HepG2 (cell line): Measurements from ENCODE around the gene ATF1. TPM values are rescaled to one million over a fixed set of nuclear protein-coding genes. Genes with fewer than 3 reads are reported as not detected.

Source experiments
- ATF7 ChIP-seq, 2 experiments: fragments of 450-650 bp in 1 of 2; sonication (generic) in 1 of 2; formaldehyde crosslinking in 1 of 2; IDR thresholded peaks; 2 replicates each; pipeline versions ENCODE4 v1.4.0 to v1.6.1; 2016 to 2020; ENCODE audit warnings: antibody characterized with exemption in 1 of 2, mild to moderate bottlenecking in 1 of 2, missing genetic modification reagents in 1 of 2
- ESRRA ChIP-seq: sonication (generic); formaldehyde crosslinking; IDR thresholded peaks from 2 replicates; pipeline ENCODE4 v1.5.1; 2020; ENCODE audit warnings: mild to moderate bottlenecking, low read depth, missing genetic modification reagents
- ETV6 ChIP-seq: sonication (generic); formaldehyde crosslinking; conservative IDR thresholded peaks from 2 replicates; pipeline ENCODE4 v1.4.0; 2020; ENCODE audit warnings: missing genetic modification reagents
- FOXC1 ChIP-seq: sonication (generic); formaldehyde crosslinking; IDR thresholded peaks from 2 replicates; pipeline ENCODE4 v1.8.0; 2022; ENCODE audit warnings: mild to moderate bottlenecking, missing genetic modification reagents, borderline replicate concordance
- HIVEP1 ChIP-seq: sonication (generic); formaldehyde crosslinking; IDR thresholded peaks from 2 replicates; pipeline ENCODE4 v1.4.0; 2020; ENCODE audit warnings: mild to moderate bottlenecking, missing genetic modification reagents
- KDM3A ChIP-seq: IDR thresholded peaks from 2 replicates; pipeline ENCODE4 v1.6.1; 2018; ENCODE audit warnings: low read depth, missing compliant biosample characterization
- POGZ ChIP-seq: sonication (generic); formaldehyde crosslinking; IDR thresholded peaks from 2 replicates; pipeline ENCODE4 v1.4.0; 2020; ENCODE audit warnings: mild to moderate bottlenecking, missing genetic modification reagents
- RBFOX2 ChIP-seq: fragments of 200-400 bp; formaldehyde crosslinking; IDR thresholded peaks from 2 replicates; pipeline ENCODE4 v1.6.1; 2017; ENCODE audit warnings: low read depth, mild to moderate bottlenecking, low read length
- SAP130 ChIP-seq: IDR thresholded peaks from 2 replicates; pipeline ENCODE4 v1.6.1; 2016; ENCODE audit warnings: low read depth
- SATB2 ChIP-seq: sonication (generic); formaldehyde crosslinking; IDR thresholded peaks from 2 replicates; pipeline ENCODE4 v1.5.0; 2020; ENCODE audit warnings: missing genetic modification reagents
- SMAD3 ChIP-seq: sonication (generic); formaldehyde crosslinking; IDR thresholded peaks from 2 replicates; pipeline ENCODE4 v1.4.0; 2020; ENCODE audit warnings: missing genetic modification reagents
- TBX3 ChIP-seq: fragments of 450-650 bp; IDR thresholded peaks from 2 replicates; pipeline ENCODE4 v1.6.1; 2017; ENCODE audit warnings: antibody characterized with exemption, mild to moderate bottlenecking, inconsistent platforms, borderline replicate concordance
- TOPORS ChIP-seq: sonication (generic); formaldehyde crosslinking; IDR thresholded peaks from 2 replicates; pipeline ENCODE4 v1.8.0; 2023; ENCODE audit warnings: mild to moderate bottlenecking, missing genetic modification reagents
- ZNF451 ChIP-seq: sonication (generic); formaldehyde crosslinking; IDR thresholded peaks from 2 replicates; pipeline ENCODE4 v1.5.0; 2020; ENCODE audit warnings: mild to moderate bottlenecking, missing genetic modification reagents
- ZNF7 ChIP-seq: IDR thresholded peaks from 2 replicates; pipeline ENCODE4 v1.6.1; 2016; ENCODE audit warnings: missing biosample characterization, missing genetic modification reagents
- ZZZ3 ChIP-seq: sonication (generic); formaldehyde crosslinking; IDR thresholded peaks from 2 replicates; pipeline ENCODE4 v1.4.0; 2020; ENCODE audit warnings: missing genetic modification reagents, mild to moderate bottlenecking, borderline replicate concordance
- polyA plus RNA-seq, 8 experiments: library from polyadenylated mRNA; depleted of rRNA in 3 of 8; stranded (reverse) in 7 of 8; unstranded in 1 of 8; fragments of >200 nt; fragmentation: Illumina TruSeq in 4 of 8; extraction: Trizol in 4 of 8; gene quantifications; 2 replicates each; pipeline versions ENCODE4 v1.2.1 to v1.2.3, GENCODE V29; 2011 to 2016; ENCODE audit warnings: low read depth in 4 of 8, missing spikeins in 1 of 8, mixed read lengths in 1 of 8; ENCODE audit not compliant: insufficient read depth in 1 of 8
- total RNA-seq, 5 experiments: library from RNA; depleted of rRNA; stranded (reverse); fragments of >200 nt; fragmentation: Illumina TruSeq; extraction: Trizol; gene quantifications; 2 replicates each; pipeline ENCODE4 v1.2.3, GENCODE V29; 2016; ENCODE audit warnings: low read depth in 1 of 5
- TF ChIP-seq, protein P1 (sequence below): sonication (generic); formaldehyde crosslinking; IDR thresholded peaks from 2 replicates; pipeline ENCODE4 v1.4.0; 2020; ENCODE audit warnings: mild to moderate bottlenecking, missing genetic modification reagents
- TF ChIP-seq, protein P2 (sequence below): sonication (generic); formaldehyde crosslinking; IDR thresholded peaks from 2 replicates; pipeline ENCODE4 v1.8.0; 2022; ENCODE audit warnings: missing genetic modification reagents, mild to moderate bottlenecking, moderate library complexity, borderline replicate concordance
- TF ChIP-seq, protein P3 (sequence below): sonication (generic); formaldehyde crosslinking; IDR thresholded peaks from 2 replicates; pipeline ENCODE4 v1.5.1; 2020; ENCODE audit warnings: mild to moderate bottlenecking, missing genetic modification reagents, moderate library complexity

ATF1 gene
- total and polyA plus RNA-seq, 2 of the 13 experiments (the other 11 are each of a cell fraction or from before 2014, with no cell fraction given): 29.3 to 52.0 TPM

DNA sequence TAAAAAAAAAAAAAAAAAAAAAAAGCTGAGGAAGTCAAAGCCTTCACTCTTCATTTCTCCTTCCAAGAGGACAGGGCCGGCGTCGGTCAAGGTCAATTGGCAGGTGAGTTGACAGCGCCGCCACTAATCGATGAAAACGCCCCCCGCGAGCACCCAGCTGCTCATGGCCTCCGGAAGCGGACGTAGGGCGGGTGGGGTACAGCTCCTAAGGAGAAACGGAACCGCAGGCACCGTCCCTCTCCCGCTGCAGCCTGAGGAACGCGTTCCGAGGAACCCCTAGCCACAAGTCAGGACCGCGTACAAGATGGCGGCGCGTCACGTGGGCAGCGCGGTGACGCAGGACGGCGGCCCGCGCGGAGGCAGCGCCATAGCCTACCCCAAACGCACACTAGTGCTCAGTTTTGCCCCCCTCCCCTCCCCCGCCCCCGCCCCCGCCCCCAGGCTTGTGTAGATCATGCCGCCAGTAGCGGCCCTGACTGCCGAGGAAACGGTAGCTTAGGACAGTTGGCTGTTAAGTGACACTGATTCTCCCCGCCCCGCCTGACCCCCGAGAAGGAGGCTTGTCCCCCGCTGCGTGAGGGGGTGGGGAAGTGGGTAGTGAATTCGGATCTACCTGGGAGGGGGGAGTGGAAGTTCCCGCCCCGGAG is at the start of gene ATF1 (continued):
- TF ChIP-seq, protein P1, sequence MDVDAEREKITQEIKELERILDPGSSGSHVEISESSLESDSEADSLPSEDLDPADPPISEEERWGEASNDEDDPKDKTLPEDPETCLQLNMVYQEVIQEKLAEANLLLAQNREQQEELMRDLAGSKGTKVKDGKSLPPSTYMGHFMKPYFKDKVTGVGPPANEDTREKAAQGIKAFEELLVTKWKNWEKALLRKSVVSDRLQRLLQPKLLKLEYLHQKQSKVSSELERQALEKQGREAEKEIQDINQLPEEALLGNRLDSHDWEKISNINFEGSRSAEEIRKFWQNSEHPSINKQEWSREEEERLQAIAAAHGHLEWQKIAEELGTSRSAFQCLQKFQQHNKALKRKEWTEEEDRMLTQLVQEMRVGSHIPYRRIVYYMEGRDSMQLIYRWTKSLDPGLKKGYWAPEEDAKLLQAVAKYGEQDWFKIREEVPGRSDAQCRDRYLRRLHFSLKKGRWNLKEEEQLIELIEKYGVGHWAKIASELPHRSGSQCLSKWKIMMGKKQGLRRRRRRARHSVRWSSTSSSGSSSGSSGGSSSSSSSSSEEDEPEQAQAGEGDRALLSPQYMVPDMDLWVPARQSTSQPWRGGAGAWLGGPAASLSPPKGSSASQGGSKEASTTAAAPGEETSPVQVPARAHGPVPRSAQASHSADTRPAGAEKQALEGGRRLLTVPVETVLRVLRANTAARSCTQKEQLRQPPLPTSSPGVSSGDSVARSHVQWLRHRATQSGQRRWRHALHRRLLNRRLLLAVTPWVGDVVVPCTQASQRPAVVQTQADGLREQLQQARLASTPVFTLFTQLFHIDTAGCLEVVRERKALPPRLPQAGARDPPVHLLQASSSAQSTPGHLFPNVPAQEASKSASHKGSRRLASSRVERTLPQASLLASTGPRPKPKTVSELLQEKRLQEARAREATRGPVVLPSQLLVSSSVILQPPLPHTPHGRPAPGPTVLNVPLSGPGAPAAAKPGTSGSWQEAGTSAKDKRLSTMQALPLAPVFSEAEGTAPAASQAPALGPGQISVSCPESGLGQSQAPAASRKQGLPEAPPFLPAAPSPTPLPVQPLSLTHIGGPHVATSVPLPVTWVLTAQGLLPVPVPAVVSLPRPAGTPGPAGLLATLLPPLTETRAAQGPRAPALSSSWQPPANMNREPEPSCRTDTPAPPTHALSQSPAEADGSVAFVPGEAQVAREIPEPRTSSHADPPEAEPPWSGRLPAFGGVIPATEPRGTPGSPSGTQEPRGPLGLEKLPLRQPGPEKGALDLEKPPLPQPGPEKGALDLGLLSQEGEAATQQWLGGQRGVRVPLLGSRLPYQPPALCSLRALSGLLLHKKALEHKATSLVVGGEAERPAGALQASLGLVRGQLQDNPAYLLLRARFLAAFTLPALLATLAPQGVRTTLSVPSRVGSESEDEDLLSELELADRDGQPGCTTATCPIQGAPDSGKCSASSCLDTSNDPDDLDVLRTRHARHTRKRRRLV: no peak
- peak; percentile 91 for TF ChIP-seq ESRRA (CRISPR knock-in tag)
- peak; percentile 74 for TF ChIP-seq SAP130 (CRISPR knock-in tag)
- TF ChIP-seq TOPORS (CRISPR knock-in tag): no peak
- 0 out of 2 replicates have a peak, but pooled peaks have one; percentile 12 for TF ChIP-seq ZNF451
- TF ChIP-seq ZZZ3 (CRISPR knock-in tag): 0 out of 2 replicates have a peak, but pooled peaks have one; percentile 67
- TF ChIP-seq POGZ (CRISPR knock-in tag): peak; percentile 76
- TF ChIP-seq KDM3A (CRISPR knock-in tag): no peak
- no peak for TF ChIP-seq ATF7 (IDR thresholded peaks at IDR 0.05)
- peak; percentile 76 for TF ChIP-seq ATF7 (CRISPR knock-in tag; IDR thresholded peaks at IDR 0.05)
- TF ChIP-seq TBX3: no peak
- TF ChIP-seq FOXC1: peak; percentile 87; the same call in 1 of the 2 replicates
- peak; percentile 91 for TF ChIP-seq RBFOX2
- TF ChIP-seq SATB2 (CRISPR knock-in tag): no peak
- TF ChIP-seq SMAD3 (CRISPR knock-in tag): peak; percentile 70; the same call in 1 of the 2 replicates
- TF ChIP-seq HIVEP1 (CRISPR knock-in tag): no peak
- TF ChIP-seq, protein P2, sequence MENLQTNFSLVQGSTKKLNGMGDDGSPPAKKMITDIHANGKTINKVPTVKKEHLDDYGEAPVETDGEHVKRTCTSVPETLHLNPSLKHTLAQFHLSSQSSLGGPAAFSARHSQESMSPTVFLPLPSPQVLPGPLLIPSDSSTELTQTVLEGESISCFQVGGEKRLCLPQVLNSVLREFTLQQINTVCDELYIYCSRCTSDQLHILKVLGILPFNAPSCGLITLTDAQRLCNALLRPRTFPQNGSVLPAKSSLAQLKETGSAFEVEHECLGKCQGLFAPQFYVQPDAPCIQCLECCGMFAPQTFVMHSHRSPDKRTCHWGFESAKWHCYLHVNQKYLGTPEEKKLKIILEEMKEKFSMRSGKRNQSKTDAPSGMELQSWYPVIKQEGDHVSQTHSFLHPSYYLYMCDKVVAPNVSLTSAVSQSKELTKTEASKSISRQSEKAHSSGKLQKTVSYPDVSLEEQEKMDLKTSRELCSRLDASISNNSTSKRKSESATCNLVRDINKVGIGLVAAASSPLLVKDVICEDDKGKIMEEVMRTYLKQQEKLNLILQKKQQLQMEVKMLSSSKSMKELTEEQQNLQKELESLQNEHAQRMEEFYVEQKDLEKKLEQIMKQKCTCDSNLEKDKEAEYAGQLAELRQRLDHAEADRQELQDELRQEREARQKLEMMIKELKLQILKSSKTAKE (CRISPR knock-in tag): no peak
- no peak for TF ChIP-seq ZNF7 (CRISPR knock-in tag)
- TF ChIP-seq, protein P3, sequence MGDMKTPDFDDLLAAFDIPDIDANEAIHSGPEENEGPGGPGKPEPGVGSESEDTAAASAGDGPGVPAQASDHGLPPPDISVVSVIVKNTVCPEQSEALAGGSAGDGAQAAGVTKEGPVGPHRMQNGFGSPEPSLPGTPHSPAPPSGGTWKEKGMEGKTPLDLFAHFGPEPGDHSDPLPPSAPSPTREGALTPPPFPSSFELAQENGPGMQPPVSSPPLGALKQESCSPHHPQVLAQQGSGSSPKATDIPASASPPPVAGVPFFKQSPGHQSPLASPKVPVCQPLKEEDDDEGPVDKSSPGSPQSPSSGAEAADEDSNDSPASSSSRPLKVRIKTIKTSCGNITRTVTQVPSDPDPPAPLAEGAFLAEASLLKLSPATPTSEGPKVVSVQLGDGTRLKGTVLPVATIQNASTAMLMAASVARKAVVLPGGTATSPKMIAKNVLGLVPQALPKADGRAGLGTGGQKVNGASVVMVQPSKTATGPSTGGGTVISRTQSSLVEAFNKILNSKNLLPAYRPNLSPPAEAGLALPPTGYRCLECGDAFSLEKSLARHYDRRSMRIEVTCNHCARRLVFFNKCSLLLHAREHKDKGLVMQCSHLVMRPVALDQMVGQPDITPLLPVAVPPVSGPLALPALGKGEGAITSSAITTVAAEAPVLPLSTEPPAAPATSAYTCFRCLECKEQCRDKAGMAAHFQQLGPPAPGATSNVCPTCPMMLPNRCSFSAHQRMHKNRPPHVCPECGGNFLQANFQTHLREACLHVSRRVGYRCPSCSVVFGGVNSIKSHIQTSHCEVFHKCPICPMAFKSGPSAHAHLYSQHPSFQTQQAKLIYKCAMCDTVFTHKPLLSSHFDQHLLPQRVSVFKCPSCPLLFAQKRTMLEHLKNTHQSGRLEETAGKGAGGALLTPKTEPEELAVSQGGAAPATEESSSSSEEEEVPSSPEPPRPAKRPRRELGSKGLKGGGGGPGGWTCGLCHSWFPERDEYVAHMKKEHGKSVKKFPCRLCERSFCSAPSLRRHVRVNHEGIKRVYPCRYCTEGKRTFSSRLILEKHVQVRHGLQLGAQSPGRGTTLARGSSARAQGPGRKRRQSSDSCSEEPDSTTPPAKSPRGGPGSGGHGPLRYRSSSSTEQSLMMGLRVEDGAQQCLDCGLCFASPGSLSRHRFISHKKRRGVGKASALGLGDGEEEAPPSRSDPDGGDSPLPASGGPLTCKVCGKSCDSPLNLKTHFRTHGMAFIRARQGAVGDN (CRISPR knock-in tag): peak; percentile 81
- no peak; the same call in 1 of the 2 replicates for TF ChIP-seq ETV6 (CRISPR knock-in tag)
